Endodermal cell (in vitro differentiated cells): ENCODE results near the gene ATRNL1. TPM values are rescaled to one million over a fixed set of nuclear protein-coding genes. Genes with fewer than 3 reads are reported as not detected.

Experiments used
- DNase-seq: peaks from one replicate; pipeline ENCODE4 v3.0.0-alpha.2; 2017
- H3K27ac ChIP-seq: 2 replicates; pipeline ENCODE4 v1.5.1; 2013; ENCODE audit warnings: mild to moderate bottlenecking, low read depth, low read length, moderate library complexity
- H3K27me3 ChIP-seq: 2 replicates; pipeline ENCODE4 v1.6.1; 2013; ENCODE audit warnings: mild to moderate bottlenecking, low read length, moderate library complexity; ENCODE audit not compliant: insufficient read depth, control insufficient read depth, poor library complexity, severe bottlenecking
- H3K36me3 ChIP-seq: 2 replicates; pipeline ENCODE4 v1.7.0; 2013; ENCODE audit warnings: mild to moderate bottlenecking, low read length, moderate library complexity; ENCODE audit not compliant: control insufficient read depth, insufficient read depth
- H3K4me1 ChIP-seq: one replicate; pipeline ENCODE4 v1.7.0; 2013; ENCODE audit warnings: low read length; ENCODE audit not compliant: control insufficient read depth, insufficient read depth
- H3K4me3 ChIP-seq: 2 replicates; pipeline ENCODE4 v1.5.1; 2013; ENCODE audit warnings: mild to moderate bottlenecking, low read length, moderate library complexity
- H3K9ac ChIP-seq: 2 replicates; pipeline ENCODE4 v1.6.1; 2013; ENCODE audit warnings: mild to moderate bottlenecking, low read length, moderate library complexity; ENCODE audit not compliant: poor library complexity, severe bottlenecking; ENCODE audit errors: extremely low read depth
- H3K9me3 ChIP-seq: 2 replicates; pipeline ENCODE4 v1.6.1; 2013; ENCODE audit warnings: mild to moderate bottlenecking, low read length, moderate library complexity; ENCODE audit not compliant: control insufficient read depth
- H3K27ac Mint-ChIP-seq: 2 replicates; pipeline ENCODE4 v1.8.0; 2020; ENCODE audit warnings: mixed read lengths
- H3K27me3 Mint-ChIP-seq: 2 replicates; pipeline ENCODE4 v1.8.0; 2021; ENCODE audit warnings: mild to moderate bottlenecking, mixed read lengths; ENCODE audit not compliant: insufficient read depth
- H3K36me3 Mint-ChIP-seq: 2 replicates; pipeline ENCODE4 v1.8.0; 2020; ENCODE audit warnings: low read depth, mixed read lengths
- H3K4me1 Mint-ChIP-seq: 2 replicates; pipeline ENCODE4 v1.8.0; 2020; ENCODE audit warnings: mixed read lengths
- H3K4me3 Mint-ChIP-seq: 2 replicates; pipeline ENCODE4 v1.8.0; 2020; ENCODE audit warnings: mild to moderate bottlenecking, moderate library complexity, mixed read lengths
- H3K9me3 Mint-ChIP-seq: 2 replicates; pipeline ENCODE4 v1.8.0; 2020; ENCODE audit warnings: mild to moderate bottlenecking, mixed read lengths
- WGBS, 2 experiments: methylation state at CpG; one replicate each; pipeline versions ENCODE4 v1.1.5 to v1.1.7; 2013; ENCODE audit warnings: missing lambda C conversion rate in 2 of 2, mixed read lengths in 1 of 2; ENCODE audit not compliant: insufficient coverage in 1 of 2, insufficient read length in 1 of 2; 5-methylcytosine and 5-hydroxymethylcytosine counted together
- total RNA-seq, 2 donors: library from RNA; stranded (reverse); fragmentation: NEBNext Ultra II Directional in 1 of 2; extraction: Animal tissue kit (Norgen Biotek cat#: 25700) in 1 of 2; gene quantifications; 2 replicates in 1 of 2; 3 replicates in 1 of 2; pipeline ENCODE4 v1.2.1, GENCODE V29; 2021
- TF ChIP-seq, protein P1 (sequence below): fragments of 200-600 bp; sonication (generic); conservative IDR thresholded peaks from 2 replicates; pipeline ENCODE4 v1.5.0; 2021; ENCODE audit warnings: antibody characterized with exemption, mild to moderate bottlenecking

The ATRNL1 gene
- total RNA-seq, 2 donors from 2014 or later: 8.0 to 9.0 TPM

- Histone ChIP-seq H3K36me3 (no peaks in the 10 kb centered on the region), H3K4me3 (no peak overlapping the region), H3K4me1 (no peaks in the 10 kb centered on the region), H3K9ac (no peak overlapping the region), H3K27ac (no peak overlapping the region), H3K27me3 (no peaks in the 10 kb centered on the region), H3K9me3 (no peaks in the 10 kb centered on the region)
- Mint-ChIP-seq H3K27ac (no peak overlapping the region), H3K27me3 (no peaks in the 10 kb centered on the region), H3K4me1 (no peaks in the 10 kb centered on the region), H3K4me3 (no peak overlapping the region), H3K9me3 (no peaks in the 10 kb centered on the region), H3K36me3 (no peaks in the 10 kb centered on the region)
- 92 to 95% methylated on average over 1 to 2 of the region's 2 CpGs for WGBS, 2 experiments
- TF ChIP-seq, protein P1, sequence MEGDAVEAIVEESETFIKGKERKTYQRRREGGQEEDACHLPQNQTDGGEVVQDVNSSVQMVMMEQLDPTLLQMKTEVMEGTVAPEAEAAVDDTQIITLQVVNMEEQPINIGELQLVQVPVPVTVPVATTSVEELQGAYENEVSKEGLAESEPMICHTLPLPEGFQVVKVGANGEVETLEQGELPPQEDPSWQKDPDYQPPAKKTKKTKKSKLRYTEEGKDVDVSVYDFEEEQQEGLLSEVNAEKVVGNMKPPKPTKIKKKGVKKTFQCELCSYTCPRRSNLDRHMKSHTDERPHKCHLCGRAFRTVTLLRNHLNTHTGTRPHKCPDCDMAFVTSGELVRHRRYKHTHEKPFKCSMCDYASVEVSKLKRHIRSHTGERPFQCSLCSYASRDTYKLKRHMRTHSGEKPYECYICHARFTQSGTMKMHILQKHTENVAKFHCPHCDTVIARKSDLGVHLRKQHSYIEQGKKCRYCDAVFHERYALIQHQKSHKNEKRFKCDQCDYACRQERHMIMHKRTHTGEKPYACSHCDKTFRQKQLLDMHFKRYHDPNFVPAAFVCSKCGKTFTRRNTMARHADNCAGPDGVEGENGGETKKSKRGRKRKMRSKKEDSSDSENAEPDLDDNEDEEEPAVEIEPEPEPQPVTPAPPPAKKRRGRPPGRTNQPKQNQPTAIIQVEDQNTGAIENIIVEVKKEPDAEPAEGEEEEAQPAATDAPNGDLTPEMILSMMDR: no peak
- no peak for DNase-seq
These were observed 121.7 kb downstream of the ATRNL1 start for GRCh38 chr10:115214829-115215228.

GRCh38 chr10:115219203-115219602, 126.0 kb downstream of the ATRNL1 start:
- H3K9me3 ChIP-seq: no peaks in the 10 kb centered on the region
- no peaks in the 10 kb centered on the region for H3K4me1 ChIP-seq
- Mint-ChIP-seq H3K27ac (no peak overlapping the region), H3K36me3 (no peaks in the 10 kb centered on the region), H3K27me3 (no peaks in the 10 kb centered on the region), H3K9me3 (no peaks in the 10 kb centered on the region), H3K4me3 (no peak overlapping the region), H3K4me1 (no peaks in the 10 kb centered on the region)
- H3K36me3 ChIP-seq: no peaks in the 10 kb centered on the region
- WGBS, 2 experiments: 94 to 100% methylated on average over 2 of the region's 3 CpGs
- TF ChIP-seq, protein P1: no peak
- H3K27ac ChIP-seq: no peak overlapping the region
- no peak overlapping the region for H3K4me3 ChIP-seq
- H3K9ac ChIP-seq: no peak overlapping the region
- no peak for DNase-seq
- no peaks in the 10 kb centered on the region for H3K27me3 ChIP-seq

- Histone ChIP-seq H3K9ac (no peak overlapping the region), H3K9me3 (no peaks in the 10 kb centered on the region), H3K27ac (no peak overlapping the region), H3K36me3 (no peaks in the 10 kb centered on the region), H3K4me3 (no peak overlapping the region), H3K4me1 (no peaks in the 10 kb centered on the region), H3K27me3 (no peaks in the 10 kb centered on the region)
- H3K4me3 Mint-ChIP-seq: no peak overlapping the region
- H3K27ac Mint-ChIP-seq: no peak overlapping the region
- no peak for DNase-seq
- no peaks in the 10 kb centered on the region for H3K27me3 Mint-ChIP-seq
- H3K36me3 Mint-ChIP-seq: no peaks in the 10 kb centered on the region
- TF ChIP-seq, protein P1: no peak
- no peaks in the 10 kb centered on the region for H3K9me3 Mint-ChIP-seq
- no peaks in the 10 kb centered on the region for H3K4me1 Mint-ChIP-seq
These were observed 128.9 kb downstream of the ATRNL1 start for GRCh38 chr10:115222039-115222438.
